A673 (cell line): Measurements from ENCODE around the gene LURAP1L. TPM values are rescaled to one million over a fixed set of nuclear protein-coding genes. Genes with fewer than 3 reads are reported as not detected.

Experiments
- BruUV-seq: library from RNA; stranded (reverse); fragments of 400-500 nt; replicated peaks from 2 replicates; lab custom pipeline; 2021; lab: Mats Ljungman, UMichigan
- CTCF ChIA-PET: fragments of 300-600 bp; sonication (Branson Sonifier 250); formaldehyde crosslinking; loops from one replicate; lab custom pipeline; 2022; ENCODE audit warnings: antibody characterized with exemption; lab: Charles Lee
- POLR2A ChIA-PET: fragments of 300-600 bp; sonication (Branson Sonifier 250); formaldehyde crosslinking; loops from one replicate; lab custom pipeline; 2022; ENCODE audit warnings: antibody characterized with exemption; ENCODE audit not compliant: low non-redundant PET; lab: Charles Lee
- DNase-seq: peaks from one replicate; pipeline ENCODE4 v3.0.0-alpha.2; 2015; ENCODE audit warnings: low spot score
- H3K27ac ChIP-seq: fragments of 200-600 bp; sonication (generic); 2 replicates; pipeline ENCODE4 v1.5.1; 2016; ENCODE audit warnings: mixed run types, low read depth, mild to moderate bottlenecking, mixed read lengths, antibody characterized with exemption, low read length; ENCODE audit not compliant: poor library complexity, severe bottlenecking
- H3K27me3 ChIP-seq: fragments of 200-600 bp; sonication (generic); replicated peaks from 2 replicates; pipeline ENCODE4 v1.6.1; 2017; ENCODE audit warnings: mixed run types, low read depth, mild to moderate bottlenecking, mixed read lengths, antibody characterized with exemption, low read length; ENCODE audit not compliant: insufficient read depth, poor library complexity
- H3K36me3 ChIP-seq: fragments of 200-600 bp; sonication (generic); 2 replicates; pipeline ENCODE4 v1.6.1; 2016; ENCODE audit warnings: mixed run types, mild to moderate bottlenecking, mixed read lengths, antibody characterized with exemption, low read length; ENCODE audit not compliant: insufficient read depth, poor library complexity, severe bottlenecking
- H3K4me1 ChIP-seq: fragments of 200-600 bp; sonication (generic); 2 replicates; pipeline ENCODE4 v1.6.1; 2017; ENCODE audit warnings: mixed run types, mild to moderate bottlenecking, mixed read lengths, antibody characterized with exemption, low read length; ENCODE audit not compliant: insufficient read depth, poor library complexity, severe bottlenecking
- H3K4me3 ChIP-seq: fragments of 200-600 bp; sonication (generic); 2 replicates; pipeline ENCODE4 v1.5.1; 2016; ENCODE audit warnings: low read depth, mixed run types, mild to moderate bottlenecking, mixed read lengths, low read length; ENCODE audit not compliant: poor library complexity, severe bottlenecking
- H3K9me3 ChIP-seq: fragments of 200-600 bp; sonication (generic); 2 replicates; pipeline ENCODE4 v1.6.1; 2016; ENCODE audit warnings: mixed run types, low read depth, mild to moderate bottlenecking, mixed read lengths, antibody characterized with exemption, low read length; ENCODE audit not compliant: poor library complexity, severe bottlenecking
- CTCF ChIP-seq: fragments of 300-800, 200-600 bp; sonication (generic); conservative IDR thresholded peaks from 2 replicates; pipeline ENCODE4 v1.5.1; 2017; ENCODE audit warnings: low read depth, mild to moderate bottlenecking, antibody characterized with exemption, low read length, moderate library complexity, mixed read lengths
- EZH2 ChIP-seq: fragments of 200-600 bp; sonication (generic); IDR thresholded peaks from 2 replicates; pipeline ENCODE4 v1.6.1; 2017; ENCODE audit warnings: borderline replicate concordance, low read depth, mild to moderate bottlenecking, mixed read lengths, antibody characterized with exemption, low read length; ENCODE audit not compliant: poor library complexity, severe bottlenecking
- intact Hi-C: fragments of 100-400 bp; cut with micrococcal nuclease; formaldehyde crosslinking; loops from one replicate; pipeline ENCODE4 v1.10.0; 2022; ENCODE audit not compliant: unreplicated experiment
- total RNA-seq: library from RNA; stranded (reverse); gene quantifications from 2 replicates; pipeline ENCODE4 v1.2.3, GENCODE V29; 2021

LURAP1L gene
- total RNA-seq, 1 experiment from 2014 or later = 0.60 TPM

GRCh38 chr9:12785260-12785770, 10.5 kb downstream of the LURAP1L start:
- no peak overlapping the region for H3K4me3 ChIP-seq
- ChIA-PET CTCF (no interaction called here), POLR2A (no interaction called here)
- no peaks in the 10 kb centered on the region for H3K36me3 ChIP-seq
- intact Hi-C loops = loop anchor here (2.0 kb wide), 1 partner anchor 57 kb away; no protein-coding TSS in a partner anchor
- DNase-seq = no peak
- H3K4me1 ChIP-seq = no peaks in the 10 kb centered on the region
- no TSS peak for BruUV-seq
- H3K9me3 ChIP-seq = peaks cover 6% of the 10 kb centered on the region
- no peak overlapping the region for H3K27ac ChIP-seq
- no peak for TF ChIP-seq CTCF
- TF ChIP-seq EZH2 = no peak
- no peaks in the 10 kb centered on the region for H3K27me3 ChIP-seq

- no peak for DNase-seq
- TF ChIP-seq EZH2 (no peak), CTCF (no peak)
- no TSS peak for BruUV-seq
- POLR2A ChIA-PET = no interaction called here
- Histone ChIP-seq H3K36me3 (no peaks in the 10 kb centered on the region), H3K9me3 (peaks cover 6% of the 10 kb centered on the region), H3K4me3 (no peak overlapping the region), H3K4me1 (no peaks in the 10 kb centered on the region), H3K27ac (no peak overlapping the region), H3K27me3 (no peaks in the 10 kb centered on the region)
- intact Hi-C loops = loop anchor here (2.0 kb wide), 1 partner anchor 57 kb away; no protein-coding TSS in a partner anchor
- CTCF ChIA-PET = no interaction called here
Observed at GRCh38 chr9:12785941-12786340, 11.1 kb downstream of the LURAP1L start.

GRCh38 chr9:12790001-12790400, 15.2 kb downstream of the LURAP1L start:
- Histone ChIP-seq H3K27ac (no peak overlapping the region), H3K9me3 (no peaks in the 10 kb centered on the region), H3K4me3 (no peak overlapping the region), H3K27me3 (no peaks in the 10 kb centered on the region), H3K4me1 (no peaks in the 10 kb centered on the region), H3K36me3 (no peaks in the 10 kb centered on the region)
- POLR2A ChIA-PET = no interaction called here
- DNase-seq = no peak
- no TSS peak for BruUV-seq
- intact Hi-C loops = no loop called here
- TF ChIP-seq EZH2 (no peak), CTCF (no peak)
- CTCF ChIA-PET = no interaction called here
